Measurements from ENCODE around the gene LOXL4.

LOXL4 gene

DNA sequence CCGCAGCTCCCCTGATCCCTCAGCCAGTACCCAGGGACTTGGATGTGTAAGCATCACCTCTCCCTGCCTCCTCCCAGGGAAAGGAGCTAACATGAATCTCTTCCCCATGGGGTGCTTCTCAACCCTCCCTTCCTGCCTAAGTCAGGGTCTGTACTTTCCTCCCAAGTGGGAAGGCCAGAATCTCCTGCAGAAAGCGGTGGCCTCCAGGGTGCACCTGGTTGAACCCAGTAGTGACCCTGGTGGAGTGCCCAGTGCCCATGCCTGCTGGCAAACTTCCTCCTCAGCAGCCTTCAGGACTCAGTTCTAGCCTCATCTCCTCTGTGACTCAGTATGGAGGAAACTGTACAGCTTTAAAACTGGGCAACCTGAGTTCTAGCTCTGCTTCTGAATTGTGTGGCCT is 2.8 kb upstream of the LOXL4 start:
- TF ChIP-seq, protein P1, sequence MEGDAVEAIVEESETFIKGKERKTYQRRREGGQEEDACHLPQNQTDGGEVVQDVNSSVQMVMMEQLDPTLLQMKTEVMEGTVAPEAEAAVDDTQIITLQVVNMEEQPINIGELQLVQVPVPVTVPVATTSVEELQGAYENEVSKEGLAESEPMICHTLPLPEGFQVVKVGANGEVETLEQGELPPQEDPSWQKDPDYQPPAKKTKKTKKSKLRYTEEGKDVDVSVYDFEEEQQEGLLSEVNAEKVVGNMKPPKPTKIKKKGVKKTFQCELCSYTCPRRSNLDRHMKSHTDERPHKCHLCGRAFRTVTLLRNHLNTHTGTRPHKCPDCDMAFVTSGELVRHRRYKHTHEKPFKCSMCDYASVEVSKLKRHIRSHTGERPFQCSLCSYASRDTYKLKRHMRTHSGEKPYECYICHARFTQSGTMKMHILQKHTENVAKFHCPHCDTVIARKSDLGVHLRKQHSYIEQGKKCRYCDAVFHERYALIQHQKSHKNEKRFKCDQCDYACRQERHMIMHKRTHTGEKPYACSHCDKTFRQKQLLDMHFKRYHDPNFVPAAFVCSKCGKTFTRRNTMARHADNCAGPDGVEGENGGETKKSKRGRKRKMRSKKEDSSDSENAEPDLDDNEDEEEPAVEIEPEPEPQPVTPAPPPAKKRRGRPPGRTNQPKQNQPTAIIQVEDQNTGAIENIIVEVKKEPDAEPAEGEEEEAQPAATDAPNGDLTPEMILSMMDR (IDR thresholded peaks at IDR 0.05; ENCODE audit: borderline replicate concordance, insufficient read depth, low read depth, low read length), result no peak
- no peak overlapping the region for H3K4me3 ChIP-seq (ENCODE audit: low read depth, low read length)

- TF ChIP-seq, protein P1 (IDR thresholded peaks at IDR 0.05; ENCODE audit: borderline replicate concordance, insufficient read depth, low read depth, low read length), result no peak
- H3K4me3 ChIP-seq (ENCODE audit: low read depth, low read length), result no peak overlapping the region
Measured at GRCh38 chr10:98270073-98270740, 2.2 kb upstream of the LOXL4 start.

GRCh38 chr10:98269435-98269912 is 1.5 kb upstream of the LOXL4 start:
- TF ChIP-seq, protein P1 (IDR thresholded peaks at IDR 0.05; ENCODE audit: borderline replicate concordance, insufficient read depth, low read depth, low read length), result no peak
- no peak overlapping the region for H3K4me3 ChIP-seq (ENCODE audit: low read depth, low read length)

DNA sequence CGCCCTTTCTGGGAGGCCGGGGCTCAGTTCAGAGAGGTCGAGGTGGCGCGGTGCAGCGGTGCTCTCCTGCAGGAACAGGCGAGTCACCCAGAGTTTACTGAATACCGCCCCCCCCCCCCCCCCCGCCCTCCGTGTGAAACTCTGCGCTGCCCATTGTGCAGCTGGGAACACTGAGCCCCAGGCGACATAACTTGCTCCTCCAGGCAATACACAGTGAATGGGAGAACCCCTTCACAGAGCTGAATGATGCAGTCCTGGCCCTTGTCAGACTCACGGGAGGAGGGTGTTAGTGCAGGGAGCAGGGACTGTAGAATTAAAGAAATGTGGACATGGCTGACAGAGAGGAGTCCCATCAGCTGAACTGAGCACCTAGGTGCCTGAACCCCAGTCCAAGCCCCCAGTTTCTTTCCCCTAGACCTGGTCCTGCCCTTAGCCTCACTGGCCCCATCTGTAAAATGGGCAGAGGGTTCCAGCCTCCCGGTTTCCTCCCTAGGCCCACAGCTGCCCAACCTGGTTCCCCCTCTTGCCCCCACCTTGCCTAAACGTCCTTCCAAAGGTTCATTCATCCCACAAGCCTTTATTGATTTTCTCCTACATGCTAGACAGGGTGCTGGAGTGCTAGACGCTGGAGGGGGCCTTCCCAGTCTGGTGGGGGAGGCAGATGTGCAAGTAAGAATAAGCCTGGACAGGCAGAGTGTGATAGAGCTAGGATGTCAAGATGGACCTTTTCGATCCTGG is 869 bp upstream of the LOXL4 start:
- H3K4me3 ChIP-seq (ENCODE audit: low read depth, low read length), result no peak overlapping the region
- TF ChIP-seq, protein P1 (IDR thresholded peaks at IDR 0.05; ENCODE audit: borderline replicate concordance, insufficient read depth, low read depth, low read length), result no peak

GRCh38 chr10:98267069-98267893 is 713 bp downstream of the LOXL4 start:
- H3K4me3 ChIP-seq (ENCODE audit: low read depth, low read length), result no peak overlapping the region
- TF ChIP-seq, protein P1 (IDR thresholded peaks at IDR 0.05; ENCODE audit: borderline replicate concordance, insufficient read depth, low read depth, low read length), result no peak

GRCh38 chr10:98266647-98267046 is 1.3 kb downstream of the LOXL4 start:
- TF ChIP-seq, protein P1 (IDR thresholded peaks at IDR 0.05; ENCODE audit: borderline replicate concordance, insufficient read depth, low read depth, low read length), result no peak
- no peak overlapping the region for H3K4me3 ChIP-seq (ENCODE audit: low read depth, low read length)
